Measurements from ENCODE around the gene QKI. TPM values are rescaled to one million over a fixed set of nuclear protein-coding genes. Genes with fewer than 3 reads are reported as not detected.
"Not testable (repeated sequence)": the region's sequence is repeated elsewhere in the genome, so short reads cannot be mapped to it uniquely, and the experiment has no call there.

QKI gene
- total RNA-seq, 1 donor from 2014 or later, result 95.0 TPM

DNA sequence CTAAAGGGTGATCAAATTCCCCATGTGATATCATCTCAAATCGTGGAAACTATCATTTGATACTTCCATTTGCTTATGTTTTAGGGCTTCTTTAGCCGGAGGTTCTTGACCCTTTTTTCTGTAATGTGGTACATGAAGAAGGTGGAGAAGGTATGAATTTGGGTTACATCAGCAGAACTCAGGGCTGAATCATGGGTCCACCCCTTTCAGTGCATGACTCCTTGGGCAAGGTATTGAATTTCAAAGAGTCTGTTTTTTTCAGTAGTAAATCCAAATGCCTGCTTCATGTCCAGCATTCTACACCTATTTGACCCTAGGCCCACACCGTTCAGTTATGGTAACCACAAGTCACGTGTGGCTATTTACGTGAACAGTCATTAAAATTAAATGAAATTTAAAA is 30.6 kb upstream of the QKI start:
- DNase-seq (ENCODE audit: low read depth), result no peak
- TF ChIP-seq, protein P1, sequence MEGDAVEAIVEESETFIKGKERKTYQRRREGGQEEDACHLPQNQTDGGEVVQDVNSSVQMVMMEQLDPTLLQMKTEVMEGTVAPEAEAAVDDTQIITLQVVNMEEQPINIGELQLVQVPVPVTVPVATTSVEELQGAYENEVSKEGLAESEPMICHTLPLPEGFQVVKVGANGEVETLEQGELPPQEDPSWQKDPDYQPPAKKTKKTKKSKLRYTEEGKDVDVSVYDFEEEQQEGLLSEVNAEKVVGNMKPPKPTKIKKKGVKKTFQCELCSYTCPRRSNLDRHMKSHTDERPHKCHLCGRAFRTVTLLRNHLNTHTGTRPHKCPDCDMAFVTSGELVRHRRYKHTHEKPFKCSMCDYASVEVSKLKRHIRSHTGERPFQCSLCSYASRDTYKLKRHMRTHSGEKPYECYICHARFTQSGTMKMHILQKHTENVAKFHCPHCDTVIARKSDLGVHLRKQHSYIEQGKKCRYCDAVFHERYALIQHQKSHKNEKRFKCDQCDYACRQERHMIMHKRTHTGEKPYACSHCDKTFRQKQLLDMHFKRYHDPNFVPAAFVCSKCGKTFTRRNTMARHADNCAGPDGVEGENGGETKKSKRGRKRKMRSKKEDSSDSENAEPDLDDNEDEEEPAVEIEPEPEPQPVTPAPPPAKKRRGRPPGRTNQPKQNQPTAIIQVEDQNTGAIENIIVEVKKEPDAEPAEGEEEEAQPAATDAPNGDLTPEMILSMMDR (conservative IDR thresholded peaks at IDR 0.05; ENCODE audit: low read depth, low read length), result no peak
- no peak overlapping the region for H3K4me3 ChIP-seq (ENCODE audit: low read depth, low read length)

DNA sequence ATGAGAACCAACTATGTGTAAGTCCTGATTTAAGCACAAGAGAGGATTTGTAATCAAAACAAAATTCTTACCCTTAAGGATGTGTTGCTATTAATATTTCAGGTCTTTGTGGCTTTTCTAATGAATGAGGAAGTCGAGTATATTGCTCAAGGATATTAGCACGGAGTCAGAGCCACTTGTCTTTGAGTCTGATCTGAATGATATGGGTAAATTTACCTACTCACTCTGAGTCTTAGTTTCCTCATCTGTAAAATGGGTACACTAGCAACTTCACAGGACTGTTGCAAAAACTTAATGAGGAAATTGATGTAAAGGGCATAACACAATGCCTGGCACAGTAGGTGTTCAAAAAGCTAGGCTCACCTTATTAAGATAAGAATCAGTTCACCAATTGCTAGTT is 30.0 kb upstream of the QKI start:
- no peak overlapping the region for H3K4me3 ChIP-seq (ENCODE audit: low read depth, low read length)
- no peak for DNase-seq (ENCODE audit: low read depth)
- TF ChIP-seq, protein P1 (conservative IDR thresholded peaks at IDR 0.05; ENCODE audit: low read depth, low read length), result no peak

DNA sequence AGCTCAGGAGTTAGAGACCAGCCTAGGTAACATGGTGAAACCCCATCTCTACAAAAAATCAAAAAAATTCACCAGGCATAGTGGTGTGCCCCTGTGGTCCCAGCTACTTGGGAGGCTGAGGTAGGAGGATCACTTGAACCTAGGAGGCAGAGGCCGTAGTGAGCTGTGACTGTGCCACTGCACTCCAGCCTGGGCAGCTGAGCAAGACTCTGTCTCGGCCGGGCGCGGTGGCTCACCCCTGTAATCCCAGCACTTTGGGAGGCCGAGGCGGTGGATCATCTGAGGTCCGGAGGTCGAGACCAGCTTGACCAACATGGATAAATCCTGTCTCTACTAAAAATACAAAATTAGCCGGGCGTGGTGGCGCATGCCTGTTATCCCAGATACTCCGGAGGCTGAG is 29.0 kb upstream of the QKI start:
- not testable (repeated sequence) for H3K4me3 ChIP-seq (ENCODE audit: low read depth, low read length); DNase-seq (ENCODE audit: low read depth)

DNA sequence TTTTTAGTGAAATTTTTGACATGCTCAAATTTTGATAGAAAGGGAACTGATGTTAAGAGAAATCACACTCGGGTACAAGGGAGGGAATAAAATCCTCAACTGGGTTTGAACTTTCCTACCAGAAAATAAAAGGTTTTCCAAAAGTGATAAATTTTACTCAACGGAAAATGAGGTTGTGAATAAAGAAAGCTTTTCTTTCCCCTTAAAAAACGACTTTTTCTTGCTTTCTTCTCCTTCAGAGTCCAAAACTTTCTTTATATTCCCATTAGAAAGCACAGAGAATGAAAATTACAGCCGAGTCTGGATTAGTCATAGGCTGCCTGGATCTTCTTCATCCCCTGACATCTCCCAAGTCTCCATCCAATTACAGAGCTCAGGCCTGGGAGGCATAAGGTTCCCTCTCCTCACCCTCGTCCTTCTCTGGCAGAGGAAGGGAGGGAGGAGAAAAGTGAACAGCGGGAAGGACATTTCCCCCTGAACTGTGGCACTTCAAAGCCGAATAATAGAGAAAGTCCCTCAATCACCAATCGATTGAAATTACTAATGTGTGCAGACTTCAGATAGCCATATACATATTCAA is 28.1 kb upstream of the QKI start:
- H3K4me3 ChIP-seq (ENCODE audit: low read depth, low read length), result no peak overlapping the region
- DNase-seq (ENCODE audit: low read depth), result no peak
- TF ChIP-seq, protein P1 (conservative IDR thresholded peaks at IDR 0.05; ENCODE audit: low read depth, low read length), result no peak

DNA sequence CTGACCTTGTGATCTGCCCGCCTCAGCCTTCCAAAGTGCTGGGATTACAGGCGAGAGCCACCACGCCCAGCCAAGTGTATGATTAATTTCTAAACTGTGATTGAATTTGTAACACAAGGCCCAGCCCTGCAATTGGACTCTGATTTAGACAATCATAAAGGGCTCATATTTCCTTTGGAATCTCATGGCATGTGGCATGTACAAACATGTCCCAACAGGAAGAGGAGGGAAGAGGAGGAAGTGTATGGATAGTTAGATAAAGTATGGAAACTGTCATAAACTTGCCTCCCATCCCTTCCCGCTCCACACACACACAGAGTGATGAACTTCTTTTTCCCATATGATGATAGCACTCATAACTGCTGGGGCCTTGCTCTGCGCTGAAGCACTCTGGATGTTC is 27.2 kb upstream of the QKI start:
- TF ChIP-seq, protein P1 (conservative IDR thresholded peaks at IDR 0.05; ENCODE audit: low read depth, low read length), result no peak
- no peak for DNase-seq (ENCODE audit: low read depth)
- no peak overlapping the region for H3K4me3 ChIP-seq (ENCODE audit: low read depth, low read length)

DNA sequence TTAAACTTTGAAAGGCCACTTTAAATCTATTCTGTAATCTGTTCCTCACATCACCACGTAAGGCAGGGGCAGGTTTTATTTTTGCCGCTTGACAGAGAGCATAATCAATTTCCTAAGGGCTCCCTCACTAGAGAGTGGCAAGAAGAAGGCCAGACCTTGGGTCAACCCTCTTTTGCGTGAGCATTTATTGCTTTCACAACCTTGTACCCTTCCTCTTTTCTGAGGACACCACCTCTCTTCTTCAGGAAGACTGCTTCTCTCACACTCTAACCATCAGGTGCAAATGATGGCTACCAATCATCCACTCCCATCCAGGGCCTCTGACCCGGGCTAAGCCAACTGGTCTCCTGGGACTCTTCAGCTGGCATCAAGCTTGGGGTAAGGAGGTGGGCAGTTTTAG is 25.2 kb upstream of the QKI start:
- H3K4me3 ChIP-seq (ENCODE audit: low read depth, low read length), result no peak overlapping the region
- no peak for DNase-seq (ENCODE audit: low read depth)
- TF ChIP-seq, protein P1 (conservative IDR thresholded peaks at IDR 0.05; ENCODE audit: low read depth, low read length), result no peak

DNA sequence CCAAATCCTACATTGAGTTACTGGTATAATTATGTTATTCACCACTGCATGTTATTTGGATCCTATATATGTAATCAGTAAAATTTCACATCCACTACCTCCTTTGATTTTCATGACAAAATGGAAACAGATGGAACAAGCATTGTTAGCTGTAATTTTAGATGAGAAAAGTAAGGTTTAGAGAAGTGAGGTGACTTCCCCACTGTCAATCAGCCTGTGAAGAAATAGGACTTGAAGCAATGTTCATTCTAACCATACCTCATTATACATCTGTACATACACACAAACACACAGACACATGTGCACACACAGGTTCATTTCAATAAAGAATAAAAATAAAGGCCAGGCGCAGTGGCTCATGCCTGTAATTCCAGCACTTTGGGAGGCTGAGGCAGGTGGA is 23.7 kb upstream of the QKI start:
- no peak overlapping the region for H3K4me3 ChIP-seq (ENCODE audit: low read depth, low read length)
- DNase-seq (ENCODE audit: low read depth), result no peak
- TF ChIP-seq, protein P1 (conservative IDR thresholded peaks at IDR 0.05; ENCODE audit: low read depth, low read length), result no peak
